Lower leg skin (tissue), 3 donors: ENCODE measurements around the gene GPR158.

Source experiments
- POLR2A ChIP-seq, 2 donors: fragments of 450-650 bp; IDR thresholded peaks; one replicate each; pipeline ENCODE4 v1.6.1; 2016 to 2017; ENCODE audit warnings: antibody characterized with exemption in 2 of 2, mild to moderate bottlenecking in 1 of 2, moderate library complexity in 1 of 2
- TF ChIP-seq, protein P1 (sequence below), 3 donors: fragments of 450-650 bp; IDR thresholded peaks; one replicate each; pipeline ENCODE4 v1.5.1; 2016; ENCODE audit warnings: antibody characterized with exemption in 3 of 3, mild to moderate bottlenecking in 3 of 3, moderate library complexity in 2 of 3

DNA sequence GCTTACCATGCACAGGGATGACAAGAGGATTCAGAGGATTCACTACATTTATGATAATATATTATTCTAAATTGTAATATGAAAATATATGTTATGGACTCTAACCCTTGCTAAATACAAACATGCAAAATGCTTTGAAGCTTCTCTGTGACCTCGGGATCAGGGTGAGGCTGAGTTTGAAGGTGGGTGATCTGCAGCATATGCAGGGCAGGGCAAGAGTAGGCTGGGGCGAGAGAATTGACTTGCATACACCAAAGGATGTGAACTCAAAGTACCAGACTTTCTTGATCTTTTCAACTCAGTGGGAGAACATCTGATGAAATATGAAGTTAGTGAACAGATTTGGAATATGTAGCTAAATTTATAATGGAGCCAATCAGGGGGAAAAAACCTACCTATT is 57.0 kb downstream of the GPR158 start:
- TF ChIP-seq, protein P1, sequence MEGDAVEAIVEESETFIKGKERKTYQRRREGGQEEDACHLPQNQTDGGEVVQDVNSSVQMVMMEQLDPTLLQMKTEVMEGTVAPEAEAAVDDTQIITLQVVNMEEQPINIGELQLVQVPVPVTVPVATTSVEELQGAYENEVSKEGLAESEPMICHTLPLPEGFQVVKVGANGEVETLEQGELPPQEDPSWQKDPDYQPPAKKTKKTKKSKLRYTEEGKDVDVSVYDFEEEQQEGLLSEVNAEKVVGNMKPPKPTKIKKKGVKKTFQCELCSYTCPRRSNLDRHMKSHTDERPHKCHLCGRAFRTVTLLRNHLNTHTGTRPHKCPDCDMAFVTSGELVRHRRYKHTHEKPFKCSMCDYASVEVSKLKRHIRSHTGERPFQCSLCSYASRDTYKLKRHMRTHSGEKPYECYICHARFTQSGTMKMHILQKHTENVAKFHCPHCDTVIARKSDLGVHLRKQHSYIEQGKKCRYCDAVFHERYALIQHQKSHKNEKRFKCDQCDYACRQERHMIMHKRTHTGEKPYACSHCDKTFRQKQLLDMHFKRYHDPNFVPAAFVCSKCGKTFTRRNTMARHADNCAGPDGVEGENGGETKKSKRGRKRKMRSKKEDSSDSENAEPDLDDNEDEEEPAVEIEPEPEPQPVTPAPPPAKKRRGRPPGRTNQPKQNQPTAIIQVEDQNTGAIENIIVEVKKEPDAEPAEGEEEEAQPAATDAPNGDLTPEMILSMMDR (IDR thresholded peaks at IDR 0.05), result no peak
- no peak for TF ChIP-seq POLR2A (IDR thresholded peaks at IDR 0.05)
